A673 (cell line): Measurements from ENCODE around the gene RSRP1. TPM values are rescaled to one million over a fixed set of nuclear protein-coding genes. Genes with fewer than 3 reads are reported as not detected.

Experiments
- BruUV-seq: library from RNA; stranded (reverse); fragments of 400-500 nt; replicated peaks from 2 replicates; lab custom pipeline; 2021; lab: Mats Ljungman, UMichigan
- CTCF ChIA-PET: fragments of 300-600 bp; sonication (Branson Sonifier 250); formaldehyde crosslinking; loops from one replicate; lab custom pipeline; 2022; ENCODE audit warnings: antibody characterized with exemption; lab: Charles Lee
- POLR2A ChIA-PET: fragments of 300-600 bp; sonication (Branson Sonifier 250); formaldehyde crosslinking; loops from one replicate; lab custom pipeline; 2022; ENCODE audit warnings: antibody characterized with exemption; ENCODE audit not compliant: low non-redundant PET; lab: Charles Lee
- DNase-seq: peaks from one replicate; pipeline ENCODE4 v3.0.0-alpha.2; 2015; ENCODE audit warnings: low spot score
- H3K27ac ChIP-seq: fragments of 200-600 bp; sonication (generic); 2 replicates; pipeline ENCODE4 v1.5.1; 2016; ENCODE audit warnings: mixed run types, low read depth, mild to moderate bottlenecking, mixed read lengths, antibody characterized with exemption, low read length; ENCODE audit not compliant: poor library complexity, severe bottlenecking
- H3K27me3 ChIP-seq: fragments of 200-600 bp; sonication (generic); replicated peaks from 2 replicates; pipeline ENCODE4 v1.6.1; 2017; ENCODE audit warnings: mixed run types, low read depth, mild to moderate bottlenecking, mixed read lengths, antibody characterized with exemption, low read length; ENCODE audit not compliant: insufficient read depth, poor library complexity
- H3K36me3 ChIP-seq: fragments of 200-600 bp; sonication (generic); 2 replicates; pipeline ENCODE4 v1.6.1; 2016; ENCODE audit warnings: mixed run types, mild to moderate bottlenecking, mixed read lengths, antibody characterized with exemption, low read length; ENCODE audit not compliant: insufficient read depth, poor library complexity, severe bottlenecking
- H3K4me1 ChIP-seq: fragments of 200-600 bp; sonication (generic); 2 replicates; pipeline ENCODE4 v1.6.1; 2017; ENCODE audit warnings: mixed run types, mild to moderate bottlenecking, mixed read lengths, antibody characterized with exemption, low read length; ENCODE audit not compliant: insufficient read depth, poor library complexity, severe bottlenecking
- H3K4me3 ChIP-seq: fragments of 200-600 bp; sonication (generic); 2 replicates; pipeline ENCODE4 v1.5.1; 2016; ENCODE audit warnings: low read depth, mixed run types, mild to moderate bottlenecking, mixed read lengths, low read length; ENCODE audit not compliant: poor library complexity, severe bottlenecking
- H3K9me3 ChIP-seq: fragments of 200-600 bp; sonication (generic); 2 replicates; pipeline ENCODE4 v1.6.1; 2016; ENCODE audit warnings: mixed run types, low read depth, mild to moderate bottlenecking, mixed read lengths, antibody characterized with exemption, low read length; ENCODE audit not compliant: poor library complexity, severe bottlenecking
- CTCF ChIP-seq: fragments of 300-800, 200-600 bp; sonication (generic); conservative IDR thresholded peaks from 2 replicates; pipeline ENCODE4 v1.5.1; 2017; ENCODE audit warnings: low read depth, mild to moderate bottlenecking, antibody characterized with exemption, low read length, moderate library complexity, mixed read lengths
- EZH2 ChIP-seq: fragments of 200-600 bp; sonication (generic); IDR thresholded peaks from 2 replicates; pipeline ENCODE4 v1.6.1; 2017; ENCODE audit warnings: borderline replicate concordance, low read depth, mild to moderate bottlenecking, mixed read lengths, antibody characterized with exemption, low read length; ENCODE audit not compliant: poor library complexity, severe bottlenecking
- intact Hi-C: fragments of 100-400 bp; cut with micrococcal nuclease; formaldehyde crosslinking; loops from one replicate; pipeline ENCODE4 v1.10.0; 2022; ENCODE audit not compliant: unreplicated experiment
- total RNA-seq: library from RNA; stranded (reverse); gene quantifications from 2 replicates; pipeline ENCODE4 v1.2.3, GENCODE V29; 2021

RSRP1 gene
- total RNA-seq, 1 experiment from 2014 or later: 65.3 TPM

- intact Hi-C loops: no loop called here
- Histone ChIP-seq H3K4me3 (no peak overlapping the region), H3K36me3 (peaks cover 44% of the 10 kb centered on the region), H3K27ac (no peak overlapping the region), H3K27me3 (no peaks in the 10 kb centered on the region), H3K4me1 (no peaks in the 10 kb centered on the region), H3K9me3 (no peaks in the 10 kb centered on the region)
- no peak for DNase-seq
- no TSS peak for BruUV-seq
- CTCF ChIA-PET: no interaction called here
- POLR2A ChIA-PET: no interaction called here
- TF ChIP-seq EZH2 (no peak), CTCF (no peak)
Observed at GRCh38 chr1:25222606-25223005, 24.6 kb downstream of the RSRP1 start.

GRCh38 chr1:25220666-25221065 is 26.6 kb downstream of the RSRP1 start:
- H3K36me3 ChIP-seq: peaks cover 31% of the 10 kb centered on the region
- no peak for TF ChIP-seq EZH2
- no peak overlapping the region for H3K27ac ChIP-seq
- intact Hi-C loops: no loop called here
- ChIA-PET POLR2A (no interaction called here), CTCF (no interaction called here)
- H3K9me3 ChIP-seq: no peaks in the 10 kb centered on the region
- no peaks in the 10 kb centered on the region for H3K4me1 ChIP-seq
- no peaks in the 10 kb centered on the region for H3K27me3 ChIP-seq
- no peak overlapping the region for H3K4me3 ChIP-seq
- no peak for DNase-seq
- no TSS peak for BruUV-seq

GRCh38 chr1:25219661-25220251 is 27.5 kb downstream of the RSRP1 start:
- POLR2A ChIA-PET: no interaction called here
- Histone ChIP-seq H3K9me3 (no peaks in the 10 kb centered on the region), H3K4me3 (no peak overlapping the region), H3K27ac (no peak overlapping the region), H3K27me3 (no peaks in the 10 kb centered on the region), H3K4me1 (no peaks in the 10 kb centered on the region), H3K36me3 (peaks cover 25% of the 10 kb centered on the region)
- intact Hi-C loops: no loop called here
- no peak for TF ChIP-seq EZH2
- no peak for TF ChIP-seq CTCF
- no peak for DNase-seq
- no TSS peak for BruUV-seq
- CTCF ChIA-PET: no interaction called here
